SU-DHL-6 (cell line): ENCODE measurements around the gene CRTAC1.

Experiments used
- H2AFZ ChIP-seq: fragments of 200-600 bp; sonication (generic); 2 replicates; pipeline ENCODE4 v1.6.1; 2014; ENCODE audit warnings: low read depth, mild to moderate bottlenecking, moderate library complexity, mixed read lengths, antibody characterized with exemption, low read length; ENCODE audit not compliant: severe bottlenecking
- H3F3A ChIP-seq: fragments of 200-600 bp; shearing (Covaris generic); 2 replicates; pipeline ENCODE4 v1.6.0; 2016; ENCODE audit warnings: antibody characterized with exemption, mild to moderate bottlenecking; ENCODE audit not compliant: insufficient read depth
- H3K27ac ChIP-seq: fragments of 200-600 bp; sonication (generic); 2 replicates; pipeline ENCODE4 v1.5.1; 2016; ENCODE audit warnings: low read depth, mild to moderate bottlenecking, low read length, moderate library complexity, mixed read lengths
- H3K27me3 ChIP-seq: fragments of 200-600 bp; sonication (generic), shearing (Covaris generic); 2 replicates; pipeline ENCODE4 v1.6.0; 2014; ENCODE audit warnings: mild to moderate bottlenecking, low read length
- H3K36me3 ChIP-seq: fragments of 200-600 bp; sonication (generic); 2 replicates; pipeline ENCODE4 v1.6.1; 2014; ENCODE audit warnings: mild to moderate bottlenecking, low read length, mixed read lengths
- H3K4me2 ChIP-seq: fragments of 300-600, 200-600 bp; shearing (Covaris generic), sonication (generic); 2 replicates; pipeline ENCODE4 v1.6.0; 2014; ENCODE audit warnings: low read length, low read depth, mild to moderate bottlenecking; ENCODE audit not compliant: poor library complexity, severe bottlenecking
- H3K4me3 ChIP-seq: fragments of 200-600 bp; sonication (generic); 2 replicates; pipeline ENCODE4 v1.5.1; 2014; ENCODE audit warnings: antibody characterized with exemption, low read length, mild to moderate bottlenecking, mixed read lengths; ENCODE audit not compliant: insufficient read depth, poor library complexity, severe bottlenecking
- H3K79me2 ChIP-seq: fragments of 200-600 bp; sonication (generic); 2 replicates; pipeline ENCODE4 v1.6.1; 2014; ENCODE audit warnings: mild to moderate bottlenecking, low read length, moderate library complexity; ENCODE audit not compliant: insufficient read depth
- H3K9ac ChIP-seq: fragments of 200-600 bp; sonication (generic); 2 replicates; pipeline ENCODE4 v1.7.0; 2014; ENCODE audit warnings: mild to moderate bottlenecking, low read length
- H3K9me2 ChIP-seq: fragments of 200-600 bp; sonication (generic); replicated peaks from 2 replicates; pipeline ENCODE4 v1.6.1; 2014; ENCODE audit warnings: low read length; ENCODE audit not compliant: insufficient read depth
- H3K9me3 ChIP-seq: fragments of 200-600 bp; sonication (generic); 2 replicates; pipeline ENCODE4 v1.6.1; 2014; ENCODE audit warnings: low read length, mixed read lengths; ENCODE audit not compliant: insufficient read depth
- H4K20me1 ChIP-seq: fragments of 200-600 bp; sonication (generic); 2 replicates; pipeline ENCODE4 v1.6.1; 2014; ENCODE audit warnings: low read depth, mild to moderate bottlenecking, antibody characterized with exemption, low read length, moderate library complexity, mixed read lengths
- EZH2phosphoT487 ChIP-seq: fragments of 200-600 bp; sonication (generic), shearing (Covaris generic); conservative IDR thresholded peaks from 2 replicates; pipeline ENCODE4 v1.6.1; 2018; ENCODE audit warnings: mild to moderate bottlenecking, antibody characterized with exemption, low read length, moderate library complexity, mixed read lengths
- TF ChIP-seq, protein P1 (sequence below): fragments of 200-600 bp; sonication (generic); IDR thresholded peaks from one replicate; pipeline ENCODE4 v1.5.1; 2017; ENCODE audit warnings: antibody characterized with exemption, mild to moderate bottlenecking, low read length, moderate library complexity; ENCODE audit not compliant: insufficient read depth, poor library complexity, severe bottlenecking

Gene CRTAC1

DNA sequence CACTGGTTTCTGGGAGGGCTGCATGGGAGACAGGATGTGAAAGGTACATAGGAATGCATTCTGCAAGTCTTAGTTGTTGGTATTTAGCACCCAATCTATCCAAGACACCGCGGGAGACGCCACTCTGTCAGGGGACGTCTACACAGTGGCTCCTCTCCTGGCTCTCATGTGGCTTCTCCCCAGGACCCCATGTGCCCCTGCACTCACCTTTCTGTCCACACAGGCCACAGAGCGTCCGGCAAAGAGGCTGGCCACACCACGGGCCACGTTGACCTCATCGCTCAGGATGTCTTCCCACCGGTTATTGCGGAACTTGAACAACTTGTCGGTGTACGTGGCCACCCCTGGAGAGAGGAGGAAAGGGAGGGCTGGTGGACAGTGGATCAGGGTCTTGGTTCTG lies 107.4 kb downstream of the CRTAC1 start:
- H3K4me3 ChIP-seq, result no peak overlapping the region
- no peaks in the 10 kb centered on the region for H3K36me3 ChIP-seq
- no peaks in the 10 kb centered on the region for H3F3A ChIP-seq
- no peak overlapping the region for H3K27ac ChIP-seq
- no peaks in the 10 kb centered on the region for H3K9me2 ChIP-seq
- H3K79me2 ChIP-seq, result no peaks in the 10 kb centered on the region
- no peak overlapping the region for H3K9ac ChIP-seq
- H3K4me2 ChIP-seq, result no peak overlapping the region
- TF ChIP-seq, protein P1, sequence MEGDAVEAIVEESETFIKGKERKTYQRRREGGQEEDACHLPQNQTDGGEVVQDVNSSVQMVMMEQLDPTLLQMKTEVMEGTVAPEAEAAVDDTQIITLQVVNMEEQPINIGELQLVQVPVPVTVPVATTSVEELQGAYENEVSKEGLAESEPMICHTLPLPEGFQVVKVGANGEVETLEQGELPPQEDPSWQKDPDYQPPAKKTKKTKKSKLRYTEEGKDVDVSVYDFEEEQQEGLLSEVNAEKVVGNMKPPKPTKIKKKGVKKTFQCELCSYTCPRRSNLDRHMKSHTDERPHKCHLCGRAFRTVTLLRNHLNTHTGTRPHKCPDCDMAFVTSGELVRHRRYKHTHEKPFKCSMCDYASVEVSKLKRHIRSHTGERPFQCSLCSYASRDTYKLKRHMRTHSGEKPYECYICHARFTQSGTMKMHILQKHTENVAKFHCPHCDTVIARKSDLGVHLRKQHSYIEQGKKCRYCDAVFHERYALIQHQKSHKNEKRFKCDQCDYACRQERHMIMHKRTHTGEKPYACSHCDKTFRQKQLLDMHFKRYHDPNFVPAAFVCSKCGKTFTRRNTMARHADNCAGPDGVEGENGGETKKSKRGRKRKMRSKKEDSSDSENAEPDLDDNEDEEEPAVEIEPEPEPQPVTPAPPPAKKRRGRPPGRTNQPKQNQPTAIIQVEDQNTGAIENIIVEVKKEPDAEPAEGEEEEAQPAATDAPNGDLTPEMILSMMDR, result no peak
- TF ChIP-seq EZH2phosphoT487, result no peak
- no peaks in the 10 kb centered on the region for H4K20me1 ChIP-seq
- no peak overlapping the region for H2AFZ ChIP-seq
- H3K27me3 ChIP-seq, result no peaks in the 10 kb centered on the region
- H3K9me3 ChIP-seq, result no peaks in the 10 kb centered on the region

DNA sequence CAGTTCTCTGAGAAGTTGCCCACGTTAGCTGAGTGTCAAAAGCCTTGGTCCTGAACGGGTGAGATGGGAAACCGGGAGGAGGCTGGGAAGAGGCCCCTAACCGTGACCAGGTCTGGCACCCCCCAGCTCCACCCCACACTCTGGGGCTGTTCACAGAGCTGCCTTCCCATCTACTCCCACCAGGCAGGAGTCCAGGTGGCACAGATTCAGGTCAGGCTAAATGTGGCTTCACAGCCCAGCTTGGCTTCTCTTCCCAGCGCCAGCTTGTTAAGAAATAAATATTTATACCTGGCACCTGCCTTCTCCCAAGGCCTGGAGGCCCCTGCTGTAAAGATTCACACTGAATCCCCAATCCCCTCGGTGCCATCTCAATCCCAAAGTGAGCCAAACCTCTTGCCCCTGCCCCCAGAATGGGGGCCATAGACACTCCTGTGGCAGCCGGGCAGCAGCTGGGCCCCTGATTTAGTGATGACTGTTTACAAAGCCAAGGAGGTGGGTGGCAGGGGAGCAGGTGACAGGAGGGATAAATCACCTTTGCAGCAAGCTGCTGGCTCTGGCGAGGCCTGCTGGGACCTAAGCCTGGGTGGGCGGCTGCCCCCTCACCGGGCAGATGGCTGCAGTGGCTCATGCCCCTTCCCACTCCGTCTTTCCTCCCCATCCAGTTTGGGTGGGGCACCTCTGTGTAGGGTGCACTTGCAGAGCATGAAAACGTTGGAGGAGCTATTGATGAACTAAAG lies 108.2 kb downstream of the CRTAC1 start:
- H3K9me2 ChIP-seq, result no peaks in the 10 kb centered on the region
- H3K9me3 ChIP-seq, result no peaks in the 10 kb centered on the region
- H4K20me1 ChIP-seq, result no peaks in the 10 kb centered on the region
- no peak overlapping the region for H3K9ac ChIP-seq
- no peaks in the 10 kb centered on the region for H3K36me3 ChIP-seq
- H3K4me3 ChIP-seq, result no peak overlapping the region
- no peak overlapping the region for H3K4me2 ChIP-seq
- H3F3A ChIP-seq, result no peaks in the 10 kb centered on the region
- no peaks in the 10 kb centered on the region for H3K79me2 ChIP-seq
- H3K27ac ChIP-seq, result no peak overlapping the region
- H3K27me3 ChIP-seq, result no peaks in the 10 kb centered on the region
- H2AFZ ChIP-seq, result no peak overlapping the region
- no peak for TF ChIP-seq EZH2phosphoT487
- TF ChIP-seq, protein P1, result no peak

DNA sequence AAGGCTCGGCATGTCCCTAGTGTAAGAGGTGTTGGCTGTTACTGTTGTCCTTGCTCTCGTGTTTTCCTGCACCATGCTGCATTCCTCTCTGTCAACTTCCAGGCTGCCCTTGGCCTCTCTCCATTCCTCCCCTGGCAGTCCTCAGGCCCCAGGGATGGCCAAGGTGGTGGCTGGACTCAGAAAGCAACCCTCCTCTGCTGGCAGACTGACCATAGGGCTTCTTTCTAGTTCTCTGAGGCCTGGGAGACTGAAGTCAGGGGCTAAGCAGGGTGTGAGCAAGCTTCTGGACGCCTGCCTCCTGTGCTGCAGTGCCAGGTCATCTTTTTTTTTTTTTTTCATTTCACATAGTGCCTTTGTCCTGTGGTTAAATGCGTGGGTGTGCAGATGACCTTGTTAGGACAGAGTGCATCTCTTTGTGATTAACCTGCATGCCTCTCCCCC lies 108.8 kb downstream of the CRTAC1 start:
- Histone ChIP-seq H4K20me1 (no peaks in the 10 kb centered on the region), H3K27me3 (no peaks in the 10 kb centered on the region), H3K4me2 (no peak overlapping the region), H3K9me2 (no peaks in the 10 kb centered on the region), H3F3A (no peaks in the 10 kb centered on the region), H3K36me3 (no peaks in the 10 kb centered on the region), H3K79me2 (no peaks in the 10 kb centered on the region), H3K9ac (no peak overlapping the region), H3K4me3 (no peak overlapping the region), H3K27ac (no peak overlapping the region), H2AFZ (no peak overlapping the region), H3K9me3 (no peaks in the 10 kb centered on the region)
- TF ChIP-seq, protein P1, result no peak
- no peak for TF ChIP-seq EZH2phosphoT487
